HG03039 (cell line): ENCODE results near the gene H1-8.
"Not testable (repeated sequence)": the region's sequence is repeated elsewhere in the genome, so short reads cannot be mapped to it uniquely, and the experiment has no call there.

Experiments used
- ATAC-seq: cut with Tn5 transposase; IDR thresholded peaks from one replicate; pipeline ENCODE4 v1.9.1; 2021; ENCODE audit warnings: mild to moderate bottlenecking, moderate library complexity; ENCODE audit not compliant: unreplicated experiment

H1-8 gene

DNA sequence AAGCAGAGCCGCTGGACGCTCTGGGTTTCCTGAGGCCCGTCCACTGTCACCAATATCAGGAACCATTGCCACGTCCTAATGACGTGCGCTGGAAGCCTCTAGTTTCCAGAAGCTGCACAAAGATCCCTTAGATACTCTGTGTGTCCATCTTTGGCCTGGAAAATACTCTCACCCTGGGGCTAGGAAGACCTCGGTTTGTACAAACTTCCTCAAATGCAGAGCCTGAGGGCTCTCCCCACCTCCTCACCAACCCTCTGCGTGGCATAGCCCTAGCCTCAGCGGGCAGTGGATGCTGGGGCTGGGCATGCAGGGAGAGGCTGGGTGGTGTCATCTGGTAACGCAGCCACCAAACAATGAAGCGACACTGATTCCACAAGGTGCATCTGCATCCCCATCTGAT, 11.3 kb upstream of the H1-8 start:
- no peak for ATAC-seq

DNA sequence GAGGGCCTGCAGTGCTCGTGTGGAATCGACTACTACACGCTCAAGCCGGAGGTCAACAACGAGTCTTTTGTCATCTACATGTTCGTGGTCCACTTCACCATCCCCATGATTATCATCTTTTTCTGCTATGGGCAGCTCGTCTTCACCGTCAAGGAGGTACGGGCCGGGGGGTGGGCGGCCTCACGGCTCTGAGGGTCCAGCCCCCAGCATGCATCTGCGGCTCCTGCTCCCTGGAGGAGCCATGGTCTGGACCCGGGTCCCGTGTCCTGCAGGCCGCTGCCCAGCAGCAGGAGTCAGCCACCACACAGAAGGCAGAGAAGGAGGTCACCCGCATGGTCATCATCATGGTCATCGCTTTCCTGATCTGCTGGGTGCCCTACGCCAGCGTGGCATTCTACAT, 10.7 kb upstream of the H1-8 start:
- ATAC-seq = no peak

DNA sequence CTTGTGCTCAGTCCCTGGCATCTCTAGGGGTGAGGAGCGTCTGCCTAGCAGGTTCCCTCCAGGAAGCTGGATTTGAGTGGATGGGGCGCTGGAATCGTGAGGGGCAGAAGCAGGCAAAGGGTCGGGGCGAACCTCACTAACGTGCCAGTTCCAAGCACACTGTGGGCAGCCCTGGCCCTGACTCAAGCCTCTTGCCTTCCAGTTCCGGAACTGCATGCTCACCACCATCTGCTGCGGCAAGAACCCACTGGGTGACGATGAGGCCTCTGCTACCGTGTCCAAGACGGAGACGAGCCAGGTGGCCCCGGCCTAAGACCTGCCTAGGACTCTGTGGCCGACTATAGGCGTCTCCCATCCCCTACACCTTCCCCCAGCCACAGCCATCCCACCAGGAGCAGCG, 9.6 kb upstream of the H1-8 start:
- no peak for ATAC-seq

DNA sequence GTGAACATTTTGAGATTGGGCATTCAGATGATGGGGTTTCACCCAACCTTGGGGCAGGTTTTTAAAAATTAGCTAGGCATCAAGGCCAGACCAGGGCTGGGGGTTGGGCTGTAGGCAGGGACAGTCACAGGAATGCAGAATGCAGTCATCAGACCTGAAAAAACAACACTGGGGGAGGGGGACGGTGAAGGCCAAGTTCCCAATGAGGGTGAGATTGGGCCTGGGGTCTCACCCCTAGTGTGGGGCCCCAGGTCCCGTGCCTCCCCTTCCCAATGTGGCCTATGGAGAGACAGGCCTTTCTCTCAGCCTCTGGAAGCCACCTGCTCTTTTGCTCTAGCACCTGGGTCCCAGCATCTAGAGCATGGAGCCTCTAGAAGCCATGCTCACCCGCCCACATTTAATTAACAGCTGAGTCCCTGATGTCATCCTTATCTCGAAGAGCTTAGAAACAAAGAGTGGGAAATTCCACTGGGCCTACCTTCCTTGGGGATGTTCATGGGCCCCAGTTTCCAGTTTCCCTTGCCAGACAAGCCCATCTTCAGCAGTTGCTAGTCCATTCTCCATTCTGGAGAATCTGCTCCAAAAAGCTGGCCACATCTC, 8.4 kb upstream of the H1-8 start:
- no peak for ATAC-seq

DNA sequence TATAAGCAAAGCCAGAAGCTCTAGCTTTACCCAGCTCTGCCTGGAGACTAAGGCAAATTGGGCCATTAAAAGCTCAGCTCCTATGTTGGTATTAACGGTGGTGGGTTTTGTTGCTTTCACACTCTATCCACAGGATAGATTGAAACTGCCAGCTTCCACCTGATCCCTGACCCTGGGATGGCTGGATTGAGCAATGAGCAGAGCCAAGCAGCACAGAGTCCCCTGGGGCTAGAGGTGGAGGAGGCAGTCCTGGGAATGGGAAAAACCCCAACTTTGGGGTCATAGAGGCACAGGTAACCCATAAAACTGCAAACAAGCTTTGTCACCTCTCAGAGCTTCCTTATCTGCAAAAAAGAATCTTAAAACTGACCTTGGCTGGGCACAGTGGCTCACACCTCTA, 7.9 kb upstream of the H1-8 start:
- ATAC-seq = no peak

DNA sequence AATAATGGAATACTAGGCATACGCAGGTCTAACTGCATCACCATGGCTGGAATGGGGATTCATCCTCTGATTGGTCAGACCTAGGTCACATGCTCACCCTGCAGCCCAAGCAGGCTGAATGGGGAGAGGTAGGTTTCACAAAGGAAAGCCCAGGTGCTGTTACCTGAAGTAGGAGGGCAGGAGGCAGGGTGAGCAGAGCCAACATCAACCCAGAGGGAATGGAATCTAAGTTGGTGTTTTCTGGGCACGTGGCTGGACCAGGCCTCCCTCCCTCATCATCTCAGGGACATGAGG, 6.7 kb upstream of the H1-8 start:
- ATAC-seq = no peak

DNA sequence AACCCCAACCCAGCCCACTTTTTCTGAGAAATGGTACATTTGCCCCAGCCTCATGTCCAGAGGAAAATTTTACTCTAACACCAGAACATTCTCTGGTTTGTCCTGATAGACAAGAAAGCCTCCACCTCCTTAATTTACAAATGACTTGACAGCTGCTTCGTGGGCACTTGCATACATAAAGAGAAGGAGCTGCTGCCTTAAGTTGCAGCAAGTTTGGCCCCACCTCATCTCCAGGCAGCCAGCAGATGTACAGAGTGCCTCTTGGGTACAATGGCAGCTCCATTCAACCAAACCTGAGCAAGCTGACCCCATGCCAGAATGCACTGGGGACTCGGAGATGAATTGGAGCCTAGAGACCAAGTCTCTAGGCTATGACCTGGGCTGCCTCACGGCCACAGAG, 6.2 kb upstream of the H1-8 start:
- ATAC-seq = no peak

DNA sequence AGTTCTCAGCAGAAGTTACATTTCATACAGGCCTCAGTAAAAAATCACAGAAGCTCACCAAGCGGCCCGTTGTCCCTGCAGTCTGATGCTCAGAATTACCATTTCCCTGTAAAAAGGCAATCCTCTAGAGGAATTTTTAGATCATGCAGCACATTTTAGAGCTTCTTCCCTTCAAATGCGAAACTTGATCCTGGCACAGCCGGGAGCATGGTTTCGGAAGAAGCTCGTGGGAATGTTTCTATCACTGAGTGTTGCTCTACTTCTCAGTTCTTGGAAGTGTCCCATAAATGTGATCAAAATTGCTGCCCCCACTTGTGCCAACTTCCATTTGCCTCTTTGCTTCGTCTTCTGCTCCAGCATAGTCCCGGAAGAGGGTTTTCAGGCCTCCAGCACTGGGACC, 3.8 kb upstream of the H1-8 start:
- no peak for ATAC-seq

DNA sequence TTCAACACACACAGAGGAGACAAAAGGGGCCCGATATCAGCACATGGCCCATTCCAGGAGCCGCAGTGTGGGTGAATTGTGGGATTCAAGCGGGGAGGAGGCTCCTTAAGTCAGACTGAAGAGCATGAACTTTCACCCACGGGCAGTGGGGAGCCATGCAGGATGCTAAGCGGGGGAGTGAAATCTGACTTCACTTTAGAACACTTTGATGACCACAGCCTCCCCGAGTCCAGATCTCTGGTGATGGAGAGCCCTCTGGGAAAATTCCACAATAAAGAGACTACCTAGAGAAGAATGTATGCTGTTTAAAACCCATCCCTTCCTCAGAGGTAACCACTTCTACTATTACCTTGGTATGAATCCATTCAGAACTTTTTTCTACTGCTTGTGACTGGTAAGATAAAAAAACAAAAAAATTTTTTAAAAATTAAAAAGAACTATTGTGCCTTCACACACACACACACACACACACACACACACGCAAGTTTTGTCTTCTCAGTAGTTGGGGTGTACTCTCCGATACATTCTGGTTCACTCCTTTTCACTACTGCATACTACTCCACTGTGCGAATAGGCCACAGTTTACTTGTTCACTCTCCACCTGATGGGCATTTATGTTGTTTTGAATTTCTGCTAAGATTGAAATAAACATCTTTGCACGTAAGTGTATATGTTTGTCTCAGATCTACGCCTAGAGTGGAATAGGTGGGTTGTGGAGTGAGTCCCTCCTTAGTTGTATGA, 2.0 kb upstream of the H1-8 start:
- no peak for ATAC-seq

DNA sequence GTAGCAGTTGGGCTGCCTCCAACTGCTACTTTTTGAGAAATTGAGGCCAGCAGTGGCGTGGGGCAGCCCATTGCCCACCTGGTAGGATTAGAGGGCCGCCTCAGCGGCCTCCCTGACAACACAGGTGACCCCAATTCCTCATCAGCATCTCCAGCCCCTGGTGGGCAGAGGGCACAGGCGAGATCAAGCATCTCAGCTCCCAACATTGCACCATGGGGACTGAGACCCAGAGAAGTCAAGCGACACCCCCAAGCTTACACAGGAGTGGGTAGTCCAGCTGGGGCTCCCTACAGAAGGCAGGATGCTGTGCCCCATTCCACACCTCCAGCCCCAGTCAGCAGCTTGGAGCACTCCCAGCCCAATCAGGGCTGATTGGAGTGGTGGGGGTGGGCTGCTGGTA, 228 bp upstream of the H1-8 start:
- no peak for ATAC-seq

DNA sequence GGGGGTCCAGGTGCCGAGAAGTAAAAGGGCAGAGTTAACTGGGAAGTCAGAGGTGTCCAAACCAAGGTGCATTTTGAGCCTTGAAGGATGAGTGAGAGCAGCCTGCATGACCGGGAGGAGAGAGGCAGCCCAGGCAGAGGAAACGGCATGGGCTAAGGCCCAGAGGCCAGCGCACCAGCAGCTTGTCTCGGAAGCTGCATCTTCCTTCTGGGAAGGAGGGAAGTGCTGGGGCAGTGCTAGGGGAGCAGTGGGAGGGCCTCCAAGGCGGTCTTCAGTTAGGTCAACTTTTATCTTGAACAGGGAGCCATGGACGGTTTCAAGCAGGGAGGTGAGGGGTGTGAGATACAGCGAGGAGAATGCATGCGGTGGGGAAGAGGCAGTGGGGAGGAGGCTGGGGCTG, 1.0 kb downstream of the H1-8 start:
- ATAC-seq = no peak

DNA sequence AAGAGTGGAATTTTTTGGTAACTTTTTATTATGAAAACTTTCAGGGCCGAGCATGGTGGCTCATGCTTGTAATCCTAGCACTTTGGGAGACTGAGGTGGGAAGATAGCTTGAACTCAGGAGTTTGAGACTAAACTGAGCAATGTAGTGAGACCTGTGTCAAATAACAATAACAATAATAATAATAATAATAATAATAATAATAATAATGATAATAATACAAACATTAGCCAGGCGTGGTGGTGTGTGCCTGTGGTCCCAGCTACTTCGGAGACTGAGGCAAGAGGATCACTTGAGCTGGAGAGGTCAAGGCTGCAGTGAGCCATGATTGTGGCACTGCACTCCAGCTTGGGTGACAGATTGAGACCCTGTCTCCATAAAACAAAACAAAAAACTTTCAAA, 3.0 kb downstream of the H1-8 start:
- ATAC-seq = not testable (repeated sequence)

DNA sequence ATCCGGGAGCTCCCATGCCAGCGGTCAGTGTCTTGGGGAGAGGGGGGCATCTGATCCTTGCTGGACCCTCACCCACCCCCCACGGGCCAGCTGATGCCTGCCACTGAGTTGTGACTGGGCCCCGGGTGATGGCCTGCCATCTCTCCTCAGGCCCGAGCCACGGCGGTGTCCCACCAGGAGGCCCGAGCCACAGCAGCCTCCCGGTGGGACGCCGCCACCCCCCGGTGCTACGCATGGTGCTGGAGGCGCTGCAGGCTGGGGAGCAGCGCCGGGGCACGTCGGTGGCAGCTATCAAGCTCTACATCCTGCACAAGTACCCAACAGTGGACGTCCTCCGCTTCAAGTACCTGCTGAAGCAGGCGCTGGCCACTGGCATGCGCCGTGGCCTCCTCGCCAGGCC, 4.3 kb downstream of the H1-8 start:
- ATAC-seq = no peak

DNA sequence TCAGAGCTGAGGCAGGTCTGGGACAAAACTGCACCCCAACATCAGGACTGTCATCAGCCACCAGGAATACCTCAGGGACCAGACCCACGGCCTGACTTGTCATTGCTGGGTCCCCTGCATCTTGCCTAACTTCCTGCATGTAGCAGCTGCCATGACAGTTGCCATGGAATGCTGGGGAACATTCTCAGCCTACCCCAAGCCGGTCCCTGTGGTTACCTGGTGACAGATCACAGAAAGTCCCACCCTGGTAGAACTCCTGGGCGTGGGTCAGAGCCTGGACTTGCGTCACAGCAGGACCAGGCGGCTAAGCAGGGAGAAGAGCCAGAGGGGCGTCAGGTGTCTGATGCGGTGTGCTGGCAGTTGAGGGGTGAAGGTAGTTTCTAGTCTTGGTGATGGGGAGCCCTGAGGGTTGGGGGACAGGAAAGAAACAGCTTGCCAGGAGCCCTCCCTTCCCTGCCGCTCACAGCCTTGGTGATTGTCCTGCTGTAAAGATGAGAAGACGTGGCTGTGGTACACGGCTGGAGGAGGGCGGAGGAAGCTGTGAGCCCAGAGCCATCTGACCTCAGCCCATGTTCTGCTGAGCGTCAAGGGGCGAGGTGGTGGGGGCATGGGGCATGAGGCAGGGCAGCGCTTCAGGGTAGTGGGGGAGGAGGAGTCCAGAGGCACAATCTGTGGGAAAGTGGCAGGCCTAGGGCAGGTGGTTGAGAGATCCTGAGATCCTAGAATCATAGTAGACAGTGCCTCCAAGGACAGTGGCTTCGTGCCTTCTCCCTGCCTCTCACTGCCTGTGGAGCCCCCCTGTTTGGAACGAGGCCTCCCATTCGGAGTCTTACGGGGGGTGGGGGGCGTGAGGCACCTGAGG, 5.4 kb downstream of the H1-8 start:
- no peak for ATAC-seq

DNA sequence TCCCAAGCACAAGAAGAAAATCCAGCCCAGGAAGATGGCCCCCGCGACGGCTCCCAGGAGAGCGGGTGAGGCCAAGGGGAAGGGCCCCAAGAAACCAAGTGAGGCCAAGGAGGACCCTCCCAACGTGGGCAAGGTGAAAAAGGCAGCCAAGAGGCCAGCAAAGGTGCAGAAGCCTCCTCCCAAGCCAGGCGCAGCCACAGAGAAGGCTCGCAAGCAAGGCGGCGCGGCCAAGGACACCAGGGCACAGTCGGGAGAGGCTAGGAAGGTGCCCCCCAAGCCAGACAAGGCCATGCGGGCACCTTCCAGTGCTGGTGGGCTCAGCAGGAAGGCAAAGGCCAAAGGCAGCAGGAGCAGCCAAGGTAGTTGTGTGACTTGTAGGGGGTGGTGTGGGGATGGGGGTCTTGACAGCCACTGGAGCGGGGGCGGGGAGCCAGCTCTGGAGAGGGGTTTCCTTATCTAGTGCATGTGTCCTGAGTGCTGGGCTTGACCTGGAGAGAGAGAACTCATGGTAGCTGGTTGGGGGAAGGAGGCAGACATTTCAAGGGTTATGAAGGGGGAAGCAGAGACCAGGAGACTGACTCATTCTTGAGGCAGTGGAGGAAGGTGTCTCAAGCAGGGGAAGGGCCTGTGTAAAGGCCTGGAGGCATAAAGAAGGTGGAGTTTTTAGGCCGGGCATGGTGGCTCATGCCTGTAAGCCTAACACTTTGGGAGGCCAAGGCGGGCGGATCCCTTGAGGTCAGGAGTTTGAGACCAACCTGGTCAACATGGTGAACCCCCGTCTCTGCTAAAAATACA, 6.2 kb downstream of the H1-8 start:
- ATAC-seq = no peak

DNA sequence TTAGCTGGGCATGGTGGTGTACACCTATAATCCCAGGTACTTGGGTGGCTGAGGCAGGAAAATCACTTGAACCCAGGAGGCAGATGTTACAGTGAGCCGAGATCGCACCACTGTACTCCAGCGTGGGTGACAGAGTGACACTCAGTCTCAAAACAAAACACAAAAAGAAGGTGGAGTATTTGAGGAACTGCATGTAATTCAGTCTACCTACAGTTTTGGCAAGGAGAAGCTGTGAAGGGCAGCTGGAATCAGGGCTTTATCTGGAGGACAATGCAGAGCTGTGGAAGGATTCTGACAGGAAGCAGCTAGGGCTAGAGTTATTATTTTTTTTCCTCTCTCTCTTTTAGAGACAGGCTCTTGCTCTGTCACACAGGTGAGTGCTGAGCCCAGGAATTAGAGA, 6.8 kb downstream of the H1-8 start:
- ATAC-seq = no peak

DNA sequence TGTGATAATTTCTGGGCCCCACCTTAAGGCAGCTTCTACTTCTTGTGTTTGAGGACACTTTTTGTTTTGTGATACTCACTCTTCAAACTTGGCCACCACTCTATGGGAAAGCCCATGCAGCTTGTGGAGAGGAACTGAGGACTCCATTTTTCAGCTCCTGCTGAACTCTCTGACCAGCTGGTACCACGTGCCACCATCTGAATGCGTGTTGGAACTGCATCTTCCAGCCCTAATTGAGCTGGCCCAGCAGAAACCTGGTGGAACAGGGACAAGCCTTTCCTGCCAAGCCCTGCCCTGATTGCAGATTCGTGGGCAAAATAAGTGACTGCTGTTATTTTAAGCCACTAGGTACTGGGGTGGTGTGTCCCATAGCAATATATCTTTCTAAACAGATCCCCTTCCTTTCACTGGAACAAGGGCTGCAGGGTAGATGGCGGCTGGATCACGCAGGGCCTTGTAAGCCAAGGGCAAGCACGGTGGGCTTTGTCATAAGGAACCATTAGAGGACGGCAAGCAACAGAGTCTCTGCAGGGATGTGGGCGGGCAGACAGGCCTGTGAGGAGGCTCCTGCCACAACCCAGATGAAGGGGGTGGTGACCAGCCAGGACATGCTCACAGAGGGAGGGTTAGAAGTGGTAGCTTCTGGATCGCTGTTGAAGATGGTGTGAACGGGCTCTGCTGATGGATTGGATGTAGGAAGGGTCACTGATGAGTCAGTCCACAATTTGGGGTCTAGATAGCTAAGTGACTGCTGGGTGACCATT, 9.5 kb downstream of the H1-8 start:
- ATAC-seq = no peak

DNA sequence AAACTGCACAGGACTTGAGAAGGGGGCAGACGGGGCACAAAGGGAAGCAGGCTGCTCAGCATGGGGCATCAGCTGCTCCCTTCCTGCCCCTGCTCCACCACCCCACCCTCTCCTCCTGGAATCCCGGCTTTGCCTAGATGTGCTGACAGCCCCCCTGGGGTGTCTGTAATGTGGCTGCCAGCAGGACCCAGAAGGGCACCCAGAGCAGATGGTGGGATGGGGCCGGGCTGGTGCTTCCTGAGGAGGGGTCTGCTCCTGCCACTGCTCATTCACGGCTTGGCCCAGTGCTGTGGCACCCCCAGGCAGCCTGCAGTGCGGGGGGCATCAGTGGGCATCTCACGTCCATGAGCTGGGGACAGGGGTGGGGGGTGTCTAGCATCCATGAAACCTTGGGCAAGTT, 10.2 kb downstream of the H1-8 start:
- no peak for ATAC-seq

DNA sequence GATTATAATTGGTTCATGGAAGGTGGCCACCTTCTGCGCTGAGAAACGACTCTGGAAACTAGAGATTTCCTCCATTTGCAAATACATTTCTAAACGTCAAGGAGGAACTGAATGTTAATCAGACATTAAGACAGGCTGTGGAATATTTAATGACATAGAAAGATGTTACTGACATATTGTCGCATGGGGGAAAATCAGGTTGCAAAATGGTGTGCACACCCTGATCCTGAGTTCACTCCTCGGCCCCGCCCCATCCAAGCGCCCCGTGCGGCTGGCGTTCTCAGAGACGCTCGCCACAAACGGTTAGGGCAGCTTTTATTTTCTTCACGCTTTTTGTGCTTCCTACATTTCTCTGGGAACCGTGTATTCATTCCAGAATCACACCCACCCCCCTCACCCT, 10.7 kb downstream of the H1-8 start:
- ATAC-seq = no peak

DNA sequence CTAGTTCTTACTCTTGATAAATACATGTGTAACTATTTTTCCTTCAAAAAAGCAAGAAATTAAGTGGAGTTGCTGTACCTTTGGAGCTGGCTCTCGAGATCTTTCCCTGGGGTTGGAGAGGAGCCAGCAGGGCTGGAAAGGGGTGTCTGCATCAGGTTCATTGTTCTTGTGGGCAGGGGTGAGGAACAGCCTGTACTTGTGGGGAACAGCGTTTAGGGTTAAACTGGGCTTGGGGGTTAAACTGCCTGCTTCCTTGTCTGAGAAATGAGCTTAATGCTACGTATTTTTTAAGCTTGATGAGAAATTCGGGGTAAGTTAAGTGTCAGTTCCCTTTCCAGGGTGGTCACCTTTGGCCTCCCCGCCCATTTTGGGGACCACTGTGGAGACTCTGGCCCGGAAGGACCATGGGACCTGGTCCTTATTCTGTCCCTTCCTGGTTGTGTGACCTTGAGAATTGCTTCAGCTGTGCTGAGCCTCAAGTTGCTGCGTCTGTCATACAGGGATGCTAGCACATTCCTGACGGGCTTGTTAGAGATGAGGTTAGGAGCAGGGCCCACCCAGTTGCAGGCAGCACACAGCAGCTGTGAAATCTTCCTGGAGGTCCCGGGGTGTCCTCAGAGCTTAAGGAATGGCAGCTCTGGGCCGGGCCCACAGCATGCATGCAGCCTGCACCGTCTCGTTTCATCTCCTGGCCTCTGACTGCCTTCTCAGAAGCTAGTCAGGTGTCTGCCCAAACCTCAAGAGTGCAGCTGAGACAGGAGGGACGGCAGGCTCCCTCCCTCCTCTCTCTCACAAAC, 11.6 kb downstream of the H1-8 start:
- ATAC-seq = no peak
